GM12801 (cell line): Measurements from ENCODE around the gene TRAFD1.

ENCODE experiments used
- TF ChIP-seq, protein P1 (sequence below): IDR thresholded peaks from one replicate; pipeline ENCODE4 v1.5.1; 2011; ENCODE audit warnings: control low read depth; ENCODE audit not compliant: insufficient read length; ENCODE audit errors: extremely low read depth

TRAFD1 gene, protein sequence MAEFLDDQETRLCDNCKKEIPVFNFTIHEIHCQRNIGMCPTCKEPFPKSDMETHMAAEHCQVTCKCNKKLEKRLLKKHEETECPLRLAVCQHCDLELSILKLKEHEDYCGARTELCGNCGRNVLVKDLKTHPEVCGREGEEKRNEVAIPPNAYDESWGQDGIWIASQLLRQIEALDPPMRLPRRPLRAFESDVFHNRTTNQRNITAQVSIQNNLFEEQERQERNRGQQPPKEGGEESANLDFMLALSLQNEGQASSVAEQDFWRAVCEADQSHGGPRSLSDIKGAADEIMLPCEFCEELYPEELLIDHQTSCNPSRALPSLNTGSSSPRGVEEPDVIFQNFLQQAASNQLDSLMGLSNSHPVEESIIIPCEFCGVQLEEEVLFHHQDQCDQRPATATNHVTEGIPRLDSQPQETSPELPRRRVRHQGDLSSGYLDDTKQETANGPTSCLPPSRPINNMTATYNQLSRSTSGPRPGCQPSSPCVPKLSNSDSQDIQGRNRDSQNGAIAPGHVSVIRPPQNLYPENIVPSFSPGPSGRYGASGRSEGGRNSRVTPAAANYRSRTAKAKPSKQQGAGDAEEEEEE

DNA sequence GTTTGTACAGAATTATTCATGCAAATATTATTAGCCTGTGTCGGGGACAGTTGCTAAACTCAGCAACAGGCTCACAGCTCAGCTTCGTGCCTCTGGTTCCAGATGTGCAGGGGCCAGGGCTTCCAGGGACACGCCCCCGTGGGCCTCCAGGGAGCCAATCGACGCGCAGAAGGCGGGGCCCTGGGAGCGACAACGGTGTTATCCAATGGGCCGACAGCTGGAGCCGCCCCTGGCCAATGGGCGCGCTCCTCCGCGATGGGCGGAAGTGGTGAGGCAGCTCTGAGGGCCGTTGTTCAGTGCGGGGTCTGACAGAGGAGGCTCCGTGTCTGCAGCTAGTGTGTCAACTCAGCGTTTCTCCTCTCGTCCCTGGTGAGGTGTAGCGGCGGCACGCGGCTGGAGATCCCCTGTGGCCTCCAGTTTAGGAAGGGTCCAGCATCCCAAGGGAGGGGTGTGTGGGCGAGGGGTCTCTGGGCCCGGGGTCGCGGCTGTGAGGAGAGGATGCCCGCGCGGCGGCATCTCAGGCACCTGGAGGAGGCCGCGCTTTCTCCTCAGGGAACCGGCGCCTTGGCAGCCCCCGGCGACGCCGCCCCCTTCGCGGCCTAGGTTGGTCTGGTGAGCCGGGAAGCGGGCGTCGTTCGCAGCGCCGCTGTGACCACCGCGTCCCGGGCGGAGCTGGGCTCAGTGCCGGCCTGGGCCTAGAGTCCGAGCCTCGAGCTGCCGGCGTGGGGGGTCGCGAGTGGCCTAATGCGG lies at the start of gene TRAFD1:
TRAFD1 (plus strand) TSS at position 311 of the 750 bp plus-strand sequence. CDS start 4,963 bp downstream, outside the sequence.
- TF ChIP-seq, protein P1, sequence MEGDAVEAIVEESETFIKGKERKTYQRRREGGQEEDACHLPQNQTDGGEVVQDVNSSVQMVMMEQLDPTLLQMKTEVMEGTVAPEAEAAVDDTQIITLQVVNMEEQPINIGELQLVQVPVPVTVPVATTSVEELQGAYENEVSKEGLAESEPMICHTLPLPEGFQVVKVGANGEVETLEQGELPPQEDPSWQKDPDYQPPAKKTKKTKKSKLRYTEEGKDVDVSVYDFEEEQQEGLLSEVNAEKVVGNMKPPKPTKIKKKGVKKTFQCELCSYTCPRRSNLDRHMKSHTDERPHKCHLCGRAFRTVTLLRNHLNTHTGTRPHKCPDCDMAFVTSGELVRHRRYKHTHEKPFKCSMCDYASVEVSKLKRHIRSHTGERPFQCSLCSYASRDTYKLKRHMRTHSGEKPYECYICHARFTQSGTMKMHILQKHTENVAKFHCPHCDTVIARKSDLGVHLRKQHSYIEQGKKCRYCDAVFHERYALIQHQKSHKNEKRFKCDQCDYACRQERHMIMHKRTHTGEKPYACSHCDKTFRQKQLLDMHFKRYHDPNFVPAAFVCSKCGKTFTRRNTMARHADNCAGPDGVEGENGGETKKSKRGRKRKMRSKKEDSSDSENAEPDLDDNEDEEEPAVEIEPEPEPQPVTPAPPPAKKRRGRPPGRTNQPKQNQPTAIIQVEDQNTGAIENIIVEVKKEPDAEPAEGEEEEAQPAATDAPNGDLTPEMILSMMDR = no peak

DNA sequence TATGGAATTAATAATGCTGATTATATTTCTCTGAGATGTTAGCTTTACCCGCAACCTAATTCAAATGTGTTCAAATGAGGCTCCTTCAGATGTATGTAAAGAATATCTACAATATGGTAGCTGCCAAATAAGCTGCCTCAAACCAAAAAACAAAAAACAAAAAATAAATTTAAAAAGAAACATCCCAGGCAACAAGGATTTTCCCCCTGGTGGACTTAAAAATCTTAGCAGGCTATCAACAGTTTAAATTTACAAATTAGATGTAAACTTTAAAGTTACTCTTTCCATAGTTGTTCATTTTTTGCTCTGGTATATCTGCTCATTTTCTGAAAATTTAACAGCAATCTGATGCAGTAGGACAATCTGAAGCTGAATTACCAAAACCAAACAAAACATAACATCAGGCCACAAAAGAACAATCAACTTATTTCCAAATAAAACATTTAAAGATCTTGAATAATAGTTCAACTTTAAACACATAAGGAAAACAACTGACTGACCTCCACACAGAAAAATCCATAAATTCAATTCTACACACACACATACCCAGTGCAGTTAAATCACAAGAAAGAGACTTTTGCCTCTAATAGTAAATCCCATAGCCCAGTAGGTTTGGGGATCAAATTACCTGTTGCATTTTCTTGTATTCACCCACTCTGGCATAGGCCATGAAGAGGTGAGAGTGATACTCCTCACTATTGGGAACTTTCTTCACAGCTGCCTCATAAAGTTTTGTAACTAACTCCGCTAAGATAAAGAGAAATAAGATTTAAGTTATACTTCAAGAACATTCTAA lies 38.1 kb upstream of the TRAFD1 start:
- TF ChIP-seq, protein P1 = no peak

DNA sequence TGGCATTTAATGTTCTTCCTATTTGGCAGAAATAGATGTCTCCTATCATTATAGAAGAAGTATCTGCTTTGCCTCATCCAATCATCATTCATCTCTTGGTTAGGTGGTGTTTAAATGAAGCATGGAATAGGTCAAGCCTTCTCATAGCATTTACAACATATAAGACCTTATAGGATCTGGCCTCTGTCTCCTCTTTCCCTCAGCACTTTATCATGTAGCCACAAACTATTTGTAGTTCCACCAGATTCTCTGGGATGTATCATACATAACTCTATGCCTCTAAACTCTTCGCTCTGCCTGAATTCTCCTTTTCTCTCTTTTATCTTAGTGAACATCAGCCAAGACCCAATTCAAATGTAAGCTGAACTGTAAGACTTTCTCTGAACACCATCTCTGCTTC lies 37.5 kb upstream of the TRAFD1 start:
- TF ChIP-seq, protein P1 = no peak

DNA sequence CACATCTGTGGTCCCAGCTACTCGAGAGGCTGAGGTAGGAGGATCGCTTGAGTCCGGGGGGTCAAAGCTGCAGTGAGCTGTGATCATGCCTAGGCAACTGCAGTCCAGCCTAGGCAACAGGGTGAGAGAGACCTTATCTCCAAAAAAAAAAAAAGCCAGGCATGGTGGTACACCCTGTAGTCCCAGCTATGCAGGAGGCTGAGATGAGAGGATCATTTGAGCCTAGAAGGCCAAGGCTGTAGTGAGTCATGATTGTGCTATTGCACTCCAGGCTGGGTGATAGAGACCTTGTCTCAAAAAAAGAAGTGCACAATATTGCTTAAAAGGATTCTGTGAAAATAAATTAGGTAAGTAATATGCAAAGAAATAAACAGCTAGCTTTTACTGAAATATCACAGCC lies 33.8 kb upstream of the TRAFD1 start:
- TF ChIP-seq, protein P1 = no peak

DNA sequence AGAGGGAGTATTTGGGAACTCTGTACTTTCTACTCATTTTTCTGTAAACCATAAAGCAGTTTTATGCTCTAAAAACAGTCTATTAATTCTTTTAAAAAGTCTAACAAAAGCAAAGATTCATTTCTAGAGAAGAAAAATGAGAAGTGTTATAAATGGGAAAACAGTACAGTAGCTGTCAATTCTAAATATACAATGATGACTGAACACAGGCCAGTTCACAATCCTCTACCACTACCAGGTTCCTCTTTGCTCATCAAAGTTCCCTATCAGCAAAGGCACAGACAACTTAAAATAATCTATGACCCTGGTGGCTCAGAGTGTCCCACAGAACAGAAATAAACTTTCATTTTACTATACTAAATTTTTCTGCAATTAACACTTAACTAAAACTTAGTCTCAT lies 29.3 kb upstream of the TRAFD1 start:
- TF ChIP-seq, protein P1 = no peak

DNA sequence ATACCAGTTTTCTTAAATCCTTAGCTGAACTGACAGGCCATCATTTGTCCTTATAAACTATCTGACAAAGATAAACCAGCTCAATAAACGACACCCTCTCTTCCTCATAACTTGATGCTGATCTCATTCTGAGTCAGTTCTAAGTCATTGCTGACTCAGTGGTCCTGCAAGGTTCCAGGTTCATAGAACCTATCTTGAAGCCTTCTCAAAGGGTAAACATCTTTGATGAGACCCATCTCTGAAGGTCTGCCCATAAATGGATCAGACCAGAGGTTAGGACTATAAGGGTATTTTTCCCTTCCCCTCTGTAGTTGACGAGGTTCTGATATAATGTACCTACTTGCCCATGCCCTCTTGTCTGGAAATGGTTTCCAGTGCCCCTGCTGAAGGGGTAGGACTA lies 28.7 kb upstream of the TRAFD1 start:
- TF ChIP-seq, protein P1 = no peak
